ACHN (cell line): ENCODE results near the gene FOXL1.

Experiments
- DNase-seq: peaks from one replicate; pipeline ENCODE4 v3.0.0-alpha.2; 2015
- in situ Hi-C: cut with HindIII; loops from 2 replicates; pipeline ENCODE4 v1.10.0; 2017; ENCODE audit warnings: low sequenced_read_pairs, low pct_ligation_motif_present, low pct_unique_long_range_greater_than_20kb

The FOXL1 gene

GRCh38 chr16:86545954-86546637, 32.3 kb upstream of the FOXL1 start:
- no peak for DNase-seq
- in situ Hi-C loops: no loop called here

- no peak for DNase-seq
- in situ Hi-C loops: no loop called here
Observed at GRCh38 chr16:86546638-86547013, 31.7 kb upstream of the FOXL1 start.

GRCh38 chr16:86547286-86547685, 31.1 kb upstream of the FOXL1 start:
- in situ Hi-C loops: no loop called here

GRCh38 chr16:86549076-86549892, 29.1 kb upstream of the FOXL1 start:
- no peak for DNase-seq
- in situ Hi-C loops: no loop called here

More at GRCh38 chr16:86547286-86547685, 31.1 kb upstream of the FOXL1 start:
- no peak for DNase-seq

GRCh38 chr16:86549893-86550190, 28.5 kb upstream of the FOXL1 start:
- in situ Hi-C loops: no loop called here
- DNase-seq: no peak

GRCh38 chr16:86550281-86550680, 28.1 kb upstream of the FOXL1 start:
- DNase-seq: no peak
- in situ Hi-C loops: no loop called here

- DNase-seq: no peak
- in situ Hi-C loops: no loop called here
Observed at GRCh38 chr16:86553356-86553755, 25.0 kb upstream of the FOXL1 start.

- no peak for DNase-seq
- in situ Hi-C loops: no loop called here
Observed at GRCh38 chr16:86554599-86554916, 23.8 kb upstream of the FOXL1 start.

GRCh38 chr16:86554917-86555703, 23.2 kb upstream of the FOXL1 start, which contains the start of gene MTHFSD:
TSS of gene MTHFSD (minus strand) at chr16:86555235. CDS start at chr16:86555184, 51 bp downstream.
- peak; percentile 95 for DNase-seq
- in situ Hi-C loops: no loop called here

GRCh38 chr16:86555704-86556075, 22.7 kb upstream of the FOXL1 start:
- in situ Hi-C loops: no loop called here
- no peak for DNase-seq

GRCh38 chr16:86556576-86556975, 21.8 kb upstream of the FOXL1 start:
- no peak for DNase-seq
- in situ Hi-C loops: no loop called here

GRCh38 chr16:86557587-86557986, 20.8 kb upstream of the FOXL1 start:
- no peak for DNase-seq
- in situ Hi-C loops: no loop called here

- in situ Hi-C loops: no loop called here
- DNase-seq: no peak
Observed at GRCh38 chr16:86558355-86559193, 19.8 kb upstream of the FOXL1 start.

- in situ Hi-C loops: no loop called here
- DNase-seq: no peak
Observed at GRCh38 chr16:86559802-86560305, 18.5 kb upstream of the FOXL1 start.

GRCh38 chr16:86562356-86562755, 16.0 kb upstream of the FOXL1 start:
- DNase-seq: no peak
- in situ Hi-C loops: no loop called here

- peak; percentile 92 for DNase-seq
- in situ Hi-C loops: no loop called here
Observed at GRCh38 chr16:86563469-86564345, 14.6 kb upstream of the FOXL1 start.

GRCh38 chr16:86565181-86565631, 13.1 kb upstream of the FOXL1 start:
- no peak for DNase-seq
- in situ Hi-C loops: no loop called here
